ENCODE measurements around the gene FCRL2. TPM values are rescaled to one million over a fixed set of nuclear protein-coding genes. Genes with fewer than 3 reads are reported as not detected.

FCRL2 gene
- total RNA-seq, 4 donors from 2014 or later = 0.27 TPM; not detected in 3

DNA sequence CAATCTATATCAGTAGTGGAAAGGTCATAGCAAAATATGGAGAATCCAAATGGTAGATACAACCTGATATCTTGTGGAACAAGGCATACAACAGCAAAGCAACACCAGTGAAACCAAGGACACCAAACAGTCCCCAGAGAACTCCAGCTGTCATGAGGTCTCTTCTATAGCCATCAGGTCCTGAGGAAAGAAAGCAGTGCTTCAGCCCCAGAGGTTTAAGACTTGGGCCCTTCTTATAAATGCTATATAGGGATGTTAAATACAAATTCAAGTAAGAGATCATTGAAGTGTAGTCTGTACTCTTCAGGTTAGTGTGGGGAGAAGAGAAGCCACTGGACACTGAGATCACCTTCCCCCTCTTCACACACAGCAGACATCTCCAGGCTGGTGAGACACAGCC is 10.1 kb downstream of the FCRL2 start:
- no peak for TF ChIP-seq POLR2A (IDR thresholded peaks at IDR 0.05)
- TF ChIP-seq, protein P1, sequence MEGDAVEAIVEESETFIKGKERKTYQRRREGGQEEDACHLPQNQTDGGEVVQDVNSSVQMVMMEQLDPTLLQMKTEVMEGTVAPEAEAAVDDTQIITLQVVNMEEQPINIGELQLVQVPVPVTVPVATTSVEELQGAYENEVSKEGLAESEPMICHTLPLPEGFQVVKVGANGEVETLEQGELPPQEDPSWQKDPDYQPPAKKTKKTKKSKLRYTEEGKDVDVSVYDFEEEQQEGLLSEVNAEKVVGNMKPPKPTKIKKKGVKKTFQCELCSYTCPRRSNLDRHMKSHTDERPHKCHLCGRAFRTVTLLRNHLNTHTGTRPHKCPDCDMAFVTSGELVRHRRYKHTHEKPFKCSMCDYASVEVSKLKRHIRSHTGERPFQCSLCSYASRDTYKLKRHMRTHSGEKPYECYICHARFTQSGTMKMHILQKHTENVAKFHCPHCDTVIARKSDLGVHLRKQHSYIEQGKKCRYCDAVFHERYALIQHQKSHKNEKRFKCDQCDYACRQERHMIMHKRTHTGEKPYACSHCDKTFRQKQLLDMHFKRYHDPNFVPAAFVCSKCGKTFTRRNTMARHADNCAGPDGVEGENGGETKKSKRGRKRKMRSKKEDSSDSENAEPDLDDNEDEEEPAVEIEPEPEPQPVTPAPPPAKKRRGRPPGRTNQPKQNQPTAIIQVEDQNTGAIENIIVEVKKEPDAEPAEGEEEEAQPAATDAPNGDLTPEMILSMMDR (IDR thresholded peaks at IDR 0.05) = no peak
- no peak for TF ChIP-seq EP300 (IDR thresholded peaks at IDR 0.05)
- TF ChIP-seq POLR2AphosphoS5 (IDR thresholded peaks at IDR 0.05) = no peak
- Histone ChIP-seq H3K4me3 (no peak overlapping the region), H3K27me3 (no peaks in the 10 kb centered on the region), H3K9me3 (no peaks in the 10 kb centered on the region), H3K27ac (no peak overlapping the region), H3K4me1 (no peaks in the 10 kb centered on the region), H3K36me3 (no peaks in the 10 kb centered on the region)
- ATAC-seq = no peak

GRCh38 chr1:157758018-157758417 is 18.9 kb downstream of the FCRL2 start:
- Histone ChIP-seq H3K4me3 (no peak overlapping the region), H3K27me3 (no peaks in the 10 kb centered on the region), H3K4me1 (no peaks in the 10 kb centered on the region), H3K27ac (no peak overlapping the region), H3K36me3 (no peaks in the 10 kb centered on the region), H3K9me3 (peaks cover 0 to 4% (median 0%) of the 10 kb centered on the region in 3 donors)
- 76 to 91% methylated on average over 4 of the region's 4 CpGs for WGBS, 2 donors (ENCODE audit: low coverage in 1 of 2)
- no peak for ATAC-seq
- TF ChIP-seq POLR2AphosphoS5 (IDR thresholded peaks at IDR 0.05) (no peak), POLR2A (IDR thresholded peaks at IDR 0.05) (no peak), EP300 (IDR thresholded peaks at IDR 0.05) (no peak)
- TF ChIP-seq, protein P1 (IDR thresholded peaks at IDR 0.05) = no peak

DNA sequence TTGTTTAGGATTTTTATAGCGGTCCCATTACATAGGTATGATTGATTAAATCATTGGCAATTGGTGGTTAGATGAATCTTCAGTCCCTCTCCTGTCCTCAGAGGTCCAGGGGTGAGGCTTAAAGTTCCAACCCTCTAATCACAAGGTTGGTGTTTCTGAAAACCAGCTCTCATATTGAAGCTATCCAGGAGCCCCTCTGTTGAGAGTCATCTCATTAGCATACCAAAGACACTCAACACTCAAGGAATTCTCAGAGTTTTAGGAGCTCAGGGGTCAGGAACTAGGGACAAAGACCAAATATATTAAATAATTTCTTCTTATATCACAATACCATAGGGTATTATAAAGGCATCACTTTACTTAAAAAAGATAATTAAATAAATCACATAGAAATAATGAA is 23.3 kb downstream of the FCRL2 start:
- Histone ChIP-seq H3K9me3 (no peaks in the 10 kb centered on the region), H3K4me3 (no peak overlapping the region), H3K36me3 (no peaks in the 10 kb centered on the region), H3K27ac (no peak overlapping the region), H3K27me3 (no peaks in the 10 kb centered on the region), H3K4me1 (no peaks in the 10 kb centered on the region)
- no peak for TF ChIP-seq POLR2AphosphoS5 (IDR thresholded peaks at IDR 0.05)
- TF ChIP-seq POLR2A (IDR thresholded peaks at IDR 0.05) = no peak
- TF ChIP-seq, protein P1 (IDR thresholded peaks at IDR 0.05) = no peak
- TF ChIP-seq EP300 (IDR thresholded peaks at IDR 0.05) = no peak
- WGBS, 2 donors (ENCODE audit: low coverage in 1 of 2) = 70 to 71% methylated on average over 1 of the region's 1 CpG
- ATAC-seq = no peak

DNA sequence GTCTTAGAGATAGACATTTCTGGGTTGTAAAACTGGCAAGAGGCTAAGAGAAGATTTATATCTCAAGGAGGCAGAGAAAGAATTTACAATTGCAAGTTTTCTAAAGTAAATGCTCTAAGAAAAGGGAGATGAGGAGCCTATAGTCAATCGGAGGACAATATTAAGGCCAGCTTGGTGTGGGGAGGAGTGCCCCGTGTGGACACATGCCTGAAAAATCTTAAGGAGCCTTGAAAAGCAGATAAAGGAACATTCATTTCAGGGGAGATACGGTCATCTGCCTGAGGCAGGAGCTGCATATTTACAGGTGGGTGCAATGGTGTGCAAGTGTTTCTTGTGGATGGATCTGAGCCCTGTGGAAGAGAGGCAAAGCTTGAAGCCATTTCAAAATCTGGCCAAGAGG is 25.6 kb downstream of the FCRL2 start:
- ATAC-seq = no peak
- H3K36me3 ChIP-seq = no peaks in the 10 kb centered on the region
- H3K4me1 ChIP-seq = no peaks in the 10 kb centered on the region
- no peak overlapping the region for H3K4me3 ChIP-seq
- no peaks in the 10 kb centered on the region for H3K9me3 ChIP-seq
- H3K27me3 ChIP-seq = no peaks in the 10 kb centered on the region
- no peak for TF ChIP-seq POLR2A (IDR thresholded peaks at IDR 0.05)
- no peak for TF ChIP-seq POLR2AphosphoS5 (IDR thresholded peaks at IDR 0.05)
- TF ChIP-seq EP300 (IDR thresholded peaks at IDR 0.05) = no peak
- TF ChIP-seq, protein P1 (IDR thresholded peaks at IDR 0.05) = no peak
- 28 to 51% methylated on average over 3 of the region's 3 CpGs for WGBS, 2 donors (ENCODE audit: low coverage in 1 of 2)
- H3K27ac ChIP-seq = no peak overlapping the region

- Histone ChIP-seq H3K4me1 (no peaks in the 10 kb centered on the region), H3K27me3 (no peaks in the 10 kb centered on the region), H3K4me3 (no peak overlapping the region), H3K36me3 (no peaks in the 10 kb centered on the region), H3K9me3 (no peaks in the 10 kb centered on the region), H3K27ac (no peak overlapping the region)
- WGBS, 2 donors (ENCODE audit: low coverage in 1 of 2) = 86 to 100% methylated on average over 1 to 2 of the region's 3 CpGs
- no peak for TF ChIP-seq POLR2A (IDR thresholded peaks at IDR 0.05)
- TF ChIP-seq, protein P1 (IDR thresholded peaks at IDR 0.05) = no peak
- no peak for TF ChIP-seq POLR2AphosphoS5 (IDR thresholded peaks at IDR 0.05)
- TF ChIP-seq EP300 (IDR thresholded peaks at IDR 0.05) = no peak
- ATAC-seq = no peak
Observed at GRCh38 chr1:157748262-157748817, 28.6 kb downstream of the FCRL2 start.
